ENCODE results near the gene CNGA3.

Gene CNGA3

DNA sequence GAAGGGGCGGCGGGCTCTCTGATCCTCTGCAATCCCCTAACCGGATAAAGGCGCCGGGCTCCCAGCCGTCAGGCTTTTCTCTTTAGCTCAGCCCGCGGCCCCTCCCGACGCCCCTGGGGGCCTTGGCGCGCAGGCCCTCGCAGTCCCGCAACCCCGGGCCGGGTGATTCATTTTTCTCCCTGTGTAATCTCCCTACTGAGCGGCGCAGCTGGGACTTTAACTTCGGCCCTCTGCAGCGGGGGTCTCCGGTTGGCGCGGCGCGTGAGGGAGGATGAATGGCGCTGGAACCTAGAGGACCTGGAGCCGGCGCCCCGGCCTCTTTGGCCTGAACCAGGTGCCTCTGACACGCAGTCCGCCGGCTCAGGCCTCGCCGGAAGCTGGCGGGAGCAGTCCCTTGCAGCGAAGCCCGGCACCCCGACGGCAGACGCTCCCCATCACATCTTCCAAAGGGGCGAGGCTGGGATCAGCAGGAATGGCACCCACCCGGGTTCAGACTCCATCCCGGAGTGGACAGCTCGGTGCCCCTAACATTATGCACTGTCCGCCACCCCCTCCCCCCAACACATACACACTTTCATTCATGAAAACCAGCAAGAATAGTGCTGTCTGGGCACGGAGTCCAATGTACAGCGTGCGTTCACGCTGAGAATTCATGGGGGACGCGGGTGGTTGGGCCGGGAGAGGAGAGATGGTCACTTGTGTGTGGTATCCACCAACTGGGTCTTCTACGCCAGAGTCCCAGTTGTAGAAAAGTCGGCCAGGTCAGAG lies 1.2 kb downstream of the CNGA3 start:
- peaks cover 44% of the 10 kb centered on the region for H3K27me3 ChIP-seq (replicated peaks)
- in situ Hi-C loops (cut with HindIII; ENCODE audit: low pct_ligation_motif_present, low sequenced_read_pairs) = no loop called here
- DNase-seq = no peak

DNA sequence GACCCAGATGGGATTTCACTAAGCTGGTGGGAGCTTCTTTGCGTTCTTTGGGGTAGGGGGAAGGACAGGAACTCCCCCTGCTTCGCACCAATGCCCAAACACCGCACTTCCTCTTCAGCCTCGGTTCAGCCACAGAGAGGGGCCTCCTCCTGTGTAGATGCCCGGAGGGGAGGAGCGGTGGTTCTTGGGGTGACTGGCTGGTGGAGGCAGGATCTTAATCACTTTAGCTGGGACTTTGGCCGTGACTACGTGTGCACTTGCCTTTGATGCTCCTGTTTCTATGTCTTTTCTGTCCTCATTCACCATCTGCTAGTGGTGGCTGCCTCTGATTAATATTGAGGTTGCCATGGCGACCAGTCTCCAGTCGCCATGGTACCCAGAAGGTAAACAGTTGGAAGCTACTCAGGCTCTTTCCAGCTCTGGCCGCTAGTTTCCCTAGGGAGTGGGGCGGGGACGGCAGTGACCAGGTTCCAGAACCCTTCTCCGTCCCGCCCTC lies 1.9 kb downstream of the CNGA3 start:
- TF ChIP-seq, protein P1, sequence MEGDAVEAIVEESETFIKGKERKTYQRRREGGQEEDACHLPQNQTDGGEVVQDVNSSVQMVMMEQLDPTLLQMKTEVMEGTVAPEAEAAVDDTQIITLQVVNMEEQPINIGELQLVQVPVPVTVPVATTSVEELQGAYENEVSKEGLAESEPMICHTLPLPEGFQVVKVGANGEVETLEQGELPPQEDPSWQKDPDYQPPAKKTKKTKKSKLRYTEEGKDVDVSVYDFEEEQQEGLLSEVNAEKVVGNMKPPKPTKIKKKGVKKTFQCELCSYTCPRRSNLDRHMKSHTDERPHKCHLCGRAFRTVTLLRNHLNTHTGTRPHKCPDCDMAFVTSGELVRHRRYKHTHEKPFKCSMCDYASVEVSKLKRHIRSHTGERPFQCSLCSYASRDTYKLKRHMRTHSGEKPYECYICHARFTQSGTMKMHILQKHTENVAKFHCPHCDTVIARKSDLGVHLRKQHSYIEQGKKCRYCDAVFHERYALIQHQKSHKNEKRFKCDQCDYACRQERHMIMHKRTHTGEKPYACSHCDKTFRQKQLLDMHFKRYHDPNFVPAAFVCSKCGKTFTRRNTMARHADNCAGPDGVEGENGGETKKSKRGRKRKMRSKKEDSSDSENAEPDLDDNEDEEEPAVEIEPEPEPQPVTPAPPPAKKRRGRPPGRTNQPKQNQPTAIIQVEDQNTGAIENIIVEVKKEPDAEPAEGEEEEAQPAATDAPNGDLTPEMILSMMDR (IDR thresholded peaks at IDR 0.05; ENCODE audit: low read depth, low read length, missing control alignments) = no peak
- H3K27ac ChIP-seq = no peak overlapping the region
- peaks cover 44% of the 10 kb centered on the region for H3K27me3 ChIP-seq (replicated peaks)
- H3K4me3 ChIP-seq (ENCODE audit: low read depth, low read length) = no peak overlapping the region
- in situ Hi-C loops (cut with HindIII; ENCODE audit: low pct_ligation_motif_present, low sequenced_read_pairs) = no loop called here
- DNase-seq = no peak
- H3K36me3 ChIP-seq (replicated peaks) = no peaks in the 10 kb centered on the region

More for the DNA sequence above, 1.2 kb downstream of the CNGA3 start:
- TF ChIP-seq, protein P1 (IDR thresholded peaks at IDR 0.05; ENCODE audit: low read depth, low read length, missing control alignments) = no peak
- Histone ChIP-seq H3K36me3 (replicated peaks) (no peaks in the 10 kb centered on the region), H3K4me3 (ENCODE audit: low read depth, low read length) (no peak overlapping the region), H3K27ac (no peak overlapping the region)

DNA sequence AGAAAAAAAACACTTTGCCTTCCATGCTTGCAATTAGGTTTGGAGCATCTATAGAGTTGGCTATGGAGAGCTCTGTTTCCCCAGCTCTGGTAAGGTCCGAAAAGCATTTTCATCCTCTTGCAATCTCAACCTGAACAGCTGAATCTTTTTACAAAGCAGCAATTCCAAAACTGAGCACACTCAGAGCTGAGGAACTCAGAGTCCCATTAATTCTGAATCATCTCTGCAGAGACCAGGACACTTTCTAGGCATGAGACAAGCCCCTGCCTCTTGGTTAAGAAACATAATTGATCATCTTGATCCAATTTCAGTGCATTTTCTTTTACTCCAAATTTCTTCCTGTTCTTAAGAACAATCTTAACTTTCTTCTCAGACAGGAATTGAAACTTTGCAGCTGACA lies 4.2 kb downstream of the CNGA3 start:
- peaks cover 34% of the 10 kb centered on the region for H3K27me3 ChIP-seq (replicated peaks)
- no peak overlapping the region for H3K27ac ChIP-seq
- in situ Hi-C loops (cut with HindIII; ENCODE audit: low pct_ligation_motif_present, low sequenced_read_pairs) = no loop called here
- no peak overlapping the region for H3K4me3 ChIP-seq (ENCODE audit: low read depth, low read length)
- no peaks in the 10 kb centered on the region for H3K36me3 ChIP-seq (replicated peaks)
- no peak for DNase-seq
- TF ChIP-seq, protein P1 (IDR thresholded peaks at IDR 0.05; ENCODE audit: low read depth, low read length, missing control alignments) = no peak

DNA sequence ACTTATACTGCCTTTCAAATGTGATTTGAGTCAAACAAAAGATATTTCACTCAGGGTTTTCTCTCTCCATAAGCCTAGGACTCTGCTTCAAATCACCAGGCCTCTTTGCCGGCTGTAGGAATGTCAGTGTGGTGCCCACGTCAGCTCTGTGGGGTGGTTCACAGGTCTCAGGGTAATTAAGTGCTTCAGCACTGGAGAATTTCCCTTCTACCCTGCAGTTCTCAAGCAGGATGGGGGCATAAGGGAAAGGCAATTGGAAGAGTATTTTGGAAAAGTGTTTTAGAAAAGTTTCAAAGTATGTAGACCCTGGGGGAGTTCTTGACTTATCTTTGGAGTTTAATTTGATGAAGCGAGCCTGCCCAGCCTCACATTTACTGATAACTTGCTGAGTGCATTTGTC lies 9.6 kb downstream of the CNGA3 start:
- DNase-seq = no peak
- TF ChIP-seq, protein P1 (IDR thresholded peaks at IDR 0.05; ENCODE audit: low read depth, low read length, missing control alignments) = no peak
- Histone ChIP-seq H3K4me3 (ENCODE audit: low read depth, low read length) (no peak overlapping the region), H3K27ac (no peak overlapping the region), H3K36me3 (replicated peaks) (no peaks in the 10 kb centered on the region), H3K27me3 (replicated peaks) (no peaks in the 10 kb centered on the region)
- in situ Hi-C loops (cut with HindIII; ENCODE audit: low pct_ligation_motif_present, low sequenced_read_pairs) = no loop called here

DNA sequence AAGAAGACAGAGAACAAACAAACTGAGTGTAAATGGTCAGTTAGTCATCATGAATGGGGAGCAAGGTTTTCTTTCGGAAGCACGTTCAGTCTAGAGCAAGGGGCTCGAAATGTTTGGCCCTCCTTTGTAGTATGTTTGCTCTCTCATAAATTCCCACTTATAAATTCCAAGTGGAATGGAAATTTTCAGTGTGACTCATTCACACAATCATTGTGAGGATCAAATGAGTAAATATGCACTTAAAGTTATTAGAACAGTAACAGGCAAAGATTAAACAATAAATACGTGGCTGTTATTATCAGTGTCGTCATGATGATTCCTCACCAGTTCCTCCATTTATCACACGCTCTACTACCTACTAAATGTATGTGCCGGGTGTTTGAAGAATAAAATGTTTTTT lies 10.5 kb downstream of the CNGA3 start:
- no peaks in the 10 kb centered on the region for H3K36me3 ChIP-seq (replicated peaks)
- no peak overlapping the region for H3K27ac ChIP-seq
- H3K4me3 ChIP-seq (ENCODE audit: low read depth, low read length) = no peak overlapping the region
- in situ Hi-C loops (cut with HindIII; ENCODE audit: low pct_ligation_motif_present, low sequenced_read_pairs) = no loop called here
- TF ChIP-seq, protein P1 (IDR thresholded peaks at IDR 0.05; ENCODE audit: low read depth, low read length, missing control alignments) = no peak
- no peak for DNase-seq
- H3K27me3 ChIP-seq (replicated peaks) = no peaks in the 10 kb centered on the region
